SK-N-MC (cell line): ENCODE results near the gene CFAP221.

ENCODE experiments used
- EZH2 ChIP-seq: fragments of 200-600 bp; sonication (generic); IDR thresholded peaks from one replicate; pipeline ENCODE4 v1.6.1; 2017; ENCODE audit warnings: antibody characterized with exemption
- POLR2AphosphoS5 ChIP-seq: IDR thresholded peaks from 2 replicates; pipeline ENCODE4 v1.6.1; 2012; ENCODE audit warnings: mild to moderate bottlenecking, low read depth, low read length, borderline replicate concordance

GRCh38 chr2:119523952-119524694, 20.1 kb upstream of the CFAP221 start, which contains the start of gene SCTR:
- TF ChIP-seq EZH2 = no peak
- no peak for TF ChIP-seq POLR2AphosphoS5
